ENCODE results near the gene CCDC60. TPM values are rescaled to one million over a fixed set of nuclear protein-coding genes. Genes with fewer than 3 reads are reported as not detected.

The CCDC60 gene
- total RNA-seq, 1 experiment from 2014 or later: not detected

GRCh38 chr12:119363490-119363889 lies 29.0 kb downstream of the CCDC60 start:
- RAD21 ChIA-PET (ENCODE audit: low non-redundant PET in 1 of 2, low total read pairs in 2 of 2, uncharacterized antibody in 2 of 2, unreplicated experiment in 2 of 2): no interaction called here
- H3K27ac ChIP-seq (ENCODE audit: low read depth, low read length): no peak overlapping the region
- BruUV-seq (replicated peaks): no TSS peak
- no peak overlapping the region for H3K4me3 ChIP-seq (replicated peaks in 1 of 2; ENCODE audit: low read depth in 1 of 2, low read length in 2 of 2)
- no peak for TF ChIP-seq SRF (IDR thresholded peaks at IDR 0.05; ENCODE audit: low read depth)
- TF ChIP-seq ZFX (IDR thresholded peaks at IDR 0.05): no peak
- no peak for TF ChIP-seq SP1 (IDR thresholded peaks at IDR 0.05; ENCODE audit: low read depth)
- TF ChIP-seq POLR2A (IDR thresholded peaks at IDR 0.05; ENCODE audit: borderline replicate concordance, extremely low read depth, insufficient read depth, insufficient read length): no peak
- TF ChIP-seq CEBPB (IDR thresholded peaks at IDR 0.05; ENCODE audit: low read depth): no peak
- TF ChIP-seq POLR2AphosphoS5 (IDR thresholded peaks at IDR 0.05; ENCODE audit: low read depth, low read length): no peak
- TF ChIP-seq EZH2phosphoT487 (IDR thresholded peaks at IDR 0.05; ENCODE audit: borderline replicate concordance): no peak
- TF ChIP-seq REST (IDR thresholded peaks at IDR 0.05; ENCODE audit: low read depth): no peak
- TF ChIP-seq MAX (IDR thresholded peaks at IDR 0.05): no peak
- no peak for TF ChIP-seq YY1 (IDR thresholded peaks at IDR 0.05; ENCODE audit: extremely low read depth, insufficient replicate concordance, low read depth, low read length)
- TF ChIP-seq JUND (IDR thresholded peaks at IDR 0.05): no peak
- TF ChIP-seq ZBTB33 (IDR thresholded peaks at IDR 0.05; ENCODE audit: extremely low read depth, insufficient replicate concordance, low read length): no peak
- no peak for TF ChIP-seq RAD21 (IDR thresholded peaks at IDR 0.05; ENCODE audit: low read depth)
- no peak for TF ChIP-seq ELF1 (IDR thresholded peaks at IDR 0.05; ENCODE audit: borderline replicate concordance, low read depth)
- TF ChIP-seq EGR1 (IDR thresholded peaks at IDR 0.05; ENCODE audit: low read depth): no peak
- TF ChIP-seq EZH2 (IDR thresholded peaks at IDR 0.05): no peak
- TF ChIP-seq FOSL1 (IDR thresholded peaks at IDR 0.05; ENCODE audit: low read depth): no peak
- no peak for TF ChIP-seq ATF3 (IDR thresholded peaks at IDR 0.05)
- no peak for TF ChIP-seq SIN3A (IDR thresholded peaks at IDR 0.05; ENCODE audit: low read depth)
- TF ChIP-seq CTCF (IDR thresholded peaks at IDR 0.05 in 2 of 3, conservative IDR thresholded peaks at IDR 0.05 in 1 of 3; ENCODE audit: borderline replicate concordance in 1 of 3, insufficient read depth in 1 of 3, low read depth in 2 of 3, low read length in 2 of 3): no peak
- no peaks in the 10 kb centered on the region for H3K79me2 ChIP-seq (ENCODE audit: insufficient read depth, low read length)
- CTCF ChIA-PET: interaction anchor here (0.6 kb wide), 1 partner anchor 938 kb away, joined by 3 read pairs; no protein-coding TSS in a partner anchor
- H3K36me3 ChIP-seq (ENCODE audit: control insufficient read depth in 1 of 2, insufficient read depth in 2 of 2, low read length in 2 of 2): no peaks in the 10 kb centered on the region
- no peaks in the 10 kb centered on the region for H3K4me1 ChIP-seq (ENCODE audit: control insufficient read depth in 1 of 2, insufficient read depth in 2 of 2, low read length in 2 of 2)
- ATAC-seq: no peak
- H3K27me3 ChIP-seq (ENCODE audit: insufficient read depth, low read length): no peaks in the 10 kb centered on the region; the same call in 1 of the 2 replicates
- intact Hi-C loops (cut with micrococcal nuclease): no loop called here
- no peak overlapping the region for H3K4me2 ChIP-seq (ENCODE audit: low read length)
- POLR2A ChIA-PET: no interaction called here
- H3K9me2 ChIP-seq (ENCODE audit: insufficient read depth): no peaks in the 10 kb centered on the region
- no peak for DNase-seq (ENCODE audit: low read depth, low spot score)
- no peaks in the 10 kb centered on the region for H3K9me3 ChIP-seq (ENCODE audit: control insufficient read depth in 1 of 2, insufficient read depth in 1 of 2, low read depth in 1 of 2, low read length in 2 of 2)
- no peak overlapping the region for H2AFZ ChIP-seq (ENCODE audit: low read depth, low read length, poor library complexity, severe bottlenecking)
- H4K20me1 ChIP-seq (ENCODE audit: insufficient read depth): no peaks in the 10 kb centered on the region
- no peak overlapping the region for H3K9ac ChIP-seq (ENCODE audit: low read length)

Data from HCT116 (cell line).